Vagina (tissue), 2 donors: ENCODE results near the gene KTN1.

Experiments
- CTCF ChIP-seq, 3 experiments: fragments of 450-650 bp in 2 of 3; fragments of 200-600 bp in 1 of 3; sonication (generic) in 1 of 3; IDR thresholded peaks; one replicate each; pipeline ENCODE4 v1.5.1; 2017 to 2019; ENCODE audit warnings: antibody characterized with exemption in 3 of 3, mild to moderate bottlenecking in 2 of 3, moderate library complexity in 2 of 3
- POLR2A ChIP-seq, 2 donors: fragments of 450-650 bp; IDR thresholded peaks; one replicate each; pipeline ENCODE4 v1.6.1; 2017; ENCODE audit warnings: antibody characterized with exemption in 2 of 2, mild to moderate bottlenecking in 2 of 2, moderate library complexity in 2 of 2

- TF ChIP-seq CTCF (IDR thresholded peaks at IDR 0.05) (no peak), POLR2A (IDR thresholded peaks at IDR 0.05) (no peak)
These were observed 125.8 kb downstream of the KTN1 start for GRCh38 chr14:55705651-55706364.
